Dermis blood vessel endothelial cell (primary cell): Measurements from ENCODE around the gene SLK. TPM values are rescaled to one million over a fixed set of nuclear protein-coding genes. Genes with fewer than 3 reads are reported as not detected.

Experiments used
- DNase-seq: peaks from one replicate; pipeline ENCODE4 v3.0.0; 2010
- total RNA-seq: library from RNA; depleted of rRNA; stranded (reverse); fragments of >200 nt; gene quantifications from 2 replicates; pipeline ENCODE4 v1.2.3, GENCODE V29; 2014

SLK gene
- total RNA-seq, 1 donor from 2014 or later = 80.3 TPM

DNA sequence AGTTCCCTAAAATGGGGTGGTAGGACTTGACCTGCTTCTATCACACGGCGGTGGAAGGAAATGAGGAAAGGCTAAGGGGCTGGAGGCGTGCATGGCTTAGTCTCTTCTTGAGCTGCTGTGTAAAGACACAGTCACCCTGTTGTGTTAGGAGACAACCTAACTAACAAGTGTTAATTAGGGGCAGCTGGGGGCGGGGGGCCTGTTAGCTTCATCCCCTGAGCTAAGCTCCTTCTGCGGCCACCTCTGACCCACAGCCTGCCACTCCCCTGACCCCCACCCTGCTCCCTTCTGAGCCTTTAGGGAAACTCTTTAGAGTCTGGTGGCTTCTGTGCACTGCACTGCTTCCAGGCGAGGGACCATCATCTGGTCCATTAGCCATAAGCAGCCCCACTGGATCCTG is 90.8 kb downstream of the SLK start:
- DNase-seq = no peak

DNA sequence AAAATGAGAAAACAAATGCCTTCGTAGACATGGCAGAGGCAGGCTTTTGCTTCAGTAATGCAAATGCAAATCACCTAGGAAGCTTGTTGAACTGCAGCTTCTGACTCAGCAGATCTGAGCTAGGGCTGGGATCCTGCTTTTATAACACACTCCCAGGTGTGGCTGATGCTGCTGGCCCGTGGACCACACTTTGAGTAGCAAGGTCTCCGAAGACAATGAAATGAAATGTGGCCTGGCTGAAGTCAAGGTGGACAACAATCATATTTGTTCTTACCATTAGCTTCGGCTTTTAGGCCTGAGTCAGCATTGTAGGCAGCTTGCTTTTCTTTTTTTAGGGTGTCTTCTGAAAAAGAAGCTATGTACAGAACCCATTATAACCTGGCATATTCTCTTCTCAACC is 92.4 kb downstream of the SLK start:
- DNase-seq = no peak

DNA sequence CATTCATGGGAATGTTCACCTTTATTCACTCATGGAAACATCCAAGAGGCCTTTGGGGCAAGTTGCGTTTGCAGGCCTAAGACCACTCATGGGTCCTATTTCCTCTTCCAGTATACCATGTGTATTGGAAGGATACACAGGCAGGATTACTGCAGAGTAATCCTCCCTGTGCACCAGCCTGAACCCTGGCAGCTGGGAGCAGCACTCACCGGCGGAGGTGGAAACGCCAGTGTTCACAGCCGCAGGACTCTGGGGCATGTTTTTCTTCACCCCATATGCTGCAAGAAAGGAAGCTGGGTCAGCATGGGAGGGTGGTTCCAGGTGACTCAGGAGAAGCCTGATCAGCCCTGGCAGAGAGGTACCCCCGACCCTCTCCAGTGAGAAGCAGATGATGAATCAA is 94.3 kb downstream of the SLK start:
- DNase-seq = no peak

DNA sequence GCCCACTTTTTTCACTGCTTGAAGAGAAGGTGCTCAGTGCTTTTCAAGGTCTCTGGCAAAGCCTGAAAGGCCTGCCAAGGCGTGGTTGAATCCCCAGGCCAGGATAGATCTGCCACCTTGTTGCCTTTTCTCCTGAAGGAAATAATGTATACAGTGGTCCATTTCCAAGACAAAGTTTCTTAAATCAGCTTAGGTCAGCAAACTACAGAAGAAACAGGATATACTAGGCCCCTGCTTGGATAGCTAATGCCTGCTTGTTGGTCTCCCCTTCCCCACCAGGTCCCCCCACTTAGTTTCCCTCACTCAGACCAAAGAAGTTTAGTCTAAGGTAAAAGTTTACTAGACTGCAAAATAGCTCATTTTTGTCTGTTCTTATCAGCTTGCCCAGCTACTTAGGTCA is 98.8 kb downstream of the SLK start:
- DNase-seq = no peak

DNA sequence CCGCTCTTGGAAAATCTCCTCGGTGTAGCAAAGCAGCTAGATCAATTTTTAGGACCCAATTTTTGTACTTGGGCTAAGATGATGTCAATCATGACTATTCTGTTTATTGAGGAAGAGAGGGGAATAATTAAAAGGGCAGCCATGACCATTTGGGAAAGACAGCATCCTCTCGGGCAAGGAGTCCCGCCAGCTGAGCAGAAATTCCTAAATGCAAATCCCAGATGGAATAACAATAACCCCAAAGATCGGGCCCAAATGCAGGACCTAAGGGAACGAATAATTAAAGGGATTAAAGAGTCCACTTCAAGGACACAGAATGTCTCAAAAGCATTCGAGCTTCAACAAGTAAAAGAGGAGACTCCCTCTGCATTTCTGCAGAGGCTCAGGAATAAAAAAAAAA is 100.0 kb downstream of the SLK start:
- no peak for DNase-seq

DNA sequence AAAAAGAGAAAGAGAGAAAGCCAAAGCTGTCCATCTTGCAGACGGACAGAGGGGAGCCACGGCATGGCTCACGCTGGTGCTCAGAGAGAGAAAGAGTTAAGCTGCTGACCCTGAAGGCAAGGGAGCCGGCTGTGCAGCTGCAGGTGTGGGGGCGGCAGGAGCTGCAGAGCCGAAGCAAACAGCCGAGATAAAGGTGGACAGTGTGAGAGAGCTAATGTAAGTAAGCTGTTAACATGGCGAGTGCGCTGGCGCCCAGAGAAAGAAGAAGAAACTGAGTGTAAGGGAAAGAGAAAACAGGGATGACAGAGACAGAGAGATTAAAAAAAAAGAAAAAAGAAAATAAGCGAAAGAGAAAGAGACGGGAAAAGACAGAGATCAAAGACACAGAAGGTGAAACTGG is 100.6 kb downstream of the SLK start:
- DNase-seq = no peak

DNA sequence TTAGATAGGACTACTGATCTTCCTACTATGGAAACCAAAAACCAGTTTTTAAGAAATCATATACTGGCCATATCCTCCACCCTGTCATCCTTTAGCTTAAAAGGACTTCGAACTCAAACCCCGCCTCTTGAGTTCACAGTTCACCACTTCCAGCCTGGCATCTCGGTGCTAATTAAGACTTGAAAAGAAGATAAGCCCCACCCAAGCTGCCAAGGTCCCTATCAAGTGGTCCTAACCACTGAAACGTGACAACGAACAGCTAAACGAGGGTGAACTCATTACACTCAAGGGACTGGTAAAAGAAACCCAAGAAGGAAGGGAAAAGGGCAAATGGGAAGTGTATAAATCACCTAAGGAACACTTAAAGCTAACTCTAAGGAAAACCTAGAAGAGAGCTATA is 102.7 kb downstream of the SLK start:
- no peak for DNase-seq

DNA sequence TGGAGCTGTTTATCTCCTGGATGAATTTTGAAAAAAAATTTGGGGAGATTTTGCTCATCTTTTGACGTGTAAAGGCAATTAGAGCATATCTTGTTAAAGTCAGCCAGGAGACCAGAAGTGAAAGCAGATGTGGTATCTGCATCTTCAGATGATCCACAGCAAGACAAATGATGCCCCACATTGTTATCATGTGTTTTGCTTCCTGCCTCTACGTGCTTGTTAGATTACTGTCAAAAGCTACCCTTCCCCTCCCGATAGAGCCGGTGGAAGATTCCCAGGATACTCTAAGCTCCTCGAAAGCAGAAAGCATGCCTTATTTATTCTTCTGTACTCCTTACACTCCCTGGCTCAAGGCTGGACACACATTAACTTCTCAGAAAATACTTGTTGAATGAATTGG is 105.8 kb downstream of the SLK start:
- DNase-seq = no peak

DNA sequence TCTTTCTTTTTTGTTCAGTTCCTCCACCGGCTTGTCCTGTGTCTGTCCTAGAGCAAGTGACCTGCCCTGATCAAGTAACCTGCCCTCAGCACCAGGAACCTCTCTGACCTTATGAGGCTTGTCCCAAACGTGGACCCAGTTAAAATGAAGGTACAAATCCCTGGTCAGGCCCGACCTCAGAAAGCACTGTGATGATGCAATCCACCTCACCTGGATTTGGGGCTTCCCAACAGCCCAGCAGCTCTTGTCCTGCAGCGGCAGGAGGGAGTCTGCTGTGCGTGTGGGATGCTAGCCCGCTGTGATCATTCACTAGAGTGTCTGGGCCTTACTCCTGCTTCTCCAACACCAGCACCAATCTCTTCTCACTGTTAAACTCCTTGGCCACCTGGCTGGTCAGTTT is 107.6 kb downstream of the SLK start:
- no peak for DNase-seq

DNA sequence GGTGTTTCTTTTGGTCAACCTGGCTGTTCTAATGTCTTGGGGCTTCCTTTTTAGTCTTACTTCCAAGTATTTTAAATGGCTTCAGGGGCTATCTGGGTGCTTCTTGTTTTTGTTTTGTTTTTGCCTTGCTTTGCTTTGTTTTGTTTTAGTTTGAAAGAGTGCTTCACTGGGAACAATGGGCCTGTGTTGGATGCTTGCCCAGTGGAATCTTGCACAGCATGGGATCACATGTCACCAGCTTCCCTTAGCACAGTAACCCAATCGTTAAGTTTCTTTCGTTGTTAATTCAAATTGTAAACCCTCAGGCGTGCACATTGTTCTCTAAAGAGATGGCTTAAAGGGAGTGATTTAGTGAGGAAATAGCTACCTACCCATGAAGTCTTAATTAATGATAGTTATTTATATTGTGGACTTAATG is 109.8 kb downstream of the SLK start:
- peak; percentile 98 for DNase-seq

DNA sequence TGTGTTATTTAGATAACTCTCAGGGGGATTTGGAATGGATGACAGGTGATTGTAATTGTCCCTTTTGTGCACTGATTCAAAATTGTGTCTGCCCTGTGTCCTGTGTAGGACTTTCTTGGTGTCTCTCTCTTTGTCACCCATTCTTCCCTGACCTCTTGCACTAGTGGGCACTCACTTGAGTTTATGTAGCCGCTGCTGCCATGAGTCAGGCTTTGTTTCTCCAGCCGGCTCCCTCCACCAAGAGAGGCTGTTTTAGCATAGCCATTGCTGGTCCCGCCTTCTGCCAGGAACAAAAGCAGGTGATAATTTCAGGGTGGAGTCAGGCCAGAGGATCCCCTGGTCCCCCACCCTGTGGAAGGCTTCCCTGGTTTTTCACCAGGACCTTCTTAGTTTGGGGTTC is 110.3 kb downstream of the SLK start:
- DNase-seq = peak; percentile 65

DNA sequence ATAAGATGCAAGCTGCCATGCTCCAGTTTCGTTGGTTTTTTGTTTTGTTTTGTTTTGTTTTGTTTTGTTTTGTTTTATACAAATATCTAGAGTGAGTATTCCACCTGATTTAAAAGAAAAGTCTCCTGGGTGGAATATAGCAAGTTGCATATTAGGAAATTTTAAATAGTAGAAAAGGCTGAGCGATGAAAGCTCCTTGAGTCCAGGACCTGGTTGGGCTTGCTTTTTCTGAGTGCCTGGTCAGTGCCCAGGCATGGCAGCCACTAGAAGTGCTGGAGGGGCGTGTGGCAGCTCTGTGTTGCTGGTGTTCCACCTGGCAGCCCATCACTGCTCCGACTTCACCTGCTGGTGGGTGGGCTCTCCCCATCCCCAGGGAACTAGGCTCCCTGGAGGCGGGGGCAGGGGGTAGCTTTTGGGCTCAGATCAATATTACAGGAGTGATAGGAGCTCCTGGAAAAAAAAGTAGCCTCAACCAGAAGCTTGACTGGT is 110.8 kb downstream of the SLK start:
- DNase-seq = no peak

Other genes with a start within 250 kb of the SLK start
- gene SH3PXD2A, start 111.6 kb upstream of the SLK start, total RNA-seq = 2.4 and 3.9 TPM in 2 replicates
- 39.4 and 39.5 TPM in 2 replicates for gene STN1, start 49.0 kb upstream of the SLK start, total RNA-seq
- gene COL17A1, start 118.7 kb downstream of the SLK start, total RNA-seq = 0.34 and 0.84 TPM in 2 replicates
- gene SFR1, start 155.0 kb downstream of the SLK start, total RNA-seq = 7.0 and 10.0 TPM in 2 replicates